HS-5 (cell line): ENCODE data around the gene HSBP1.

Source experiments
- DNase-seq: peaks from one replicate; pipeline ENCODE4 v3.0.0-alpha.2; 2012; ENCODE audit warnings: low read depth

The HSBP1 gene

DNA sequence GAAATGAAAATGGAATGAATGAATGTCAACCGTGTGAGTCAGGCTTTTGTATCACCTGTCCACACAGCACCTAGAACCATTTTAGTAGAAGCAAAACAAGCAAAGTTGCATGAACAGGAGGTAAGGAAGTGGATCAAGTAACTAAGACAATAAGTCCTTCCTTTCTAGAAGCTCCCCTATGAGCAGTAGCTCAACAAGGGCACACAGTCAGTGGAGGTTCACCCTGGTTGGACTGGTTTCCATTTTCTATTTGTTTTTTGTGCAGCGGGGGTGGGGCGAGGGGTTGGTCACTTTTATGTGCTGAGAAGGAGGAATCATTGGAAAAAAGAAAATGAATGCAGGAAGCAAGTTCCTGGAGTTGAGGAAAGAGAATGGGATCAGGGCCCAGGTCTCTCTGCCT is 4.0 kb upstream of the HSBP1 start:
- DNase-seq = no peak

- no peak for DNase-seq
These were observed 3.4 kb upstream of the HSBP1 start for GRCh38 chr16:83804366-83804765.

GRCh38 chr16:83806036-83806435 is 1.7 kb upstream of the HSBP1 start:
- no peak for DNase-seq

DNA sequence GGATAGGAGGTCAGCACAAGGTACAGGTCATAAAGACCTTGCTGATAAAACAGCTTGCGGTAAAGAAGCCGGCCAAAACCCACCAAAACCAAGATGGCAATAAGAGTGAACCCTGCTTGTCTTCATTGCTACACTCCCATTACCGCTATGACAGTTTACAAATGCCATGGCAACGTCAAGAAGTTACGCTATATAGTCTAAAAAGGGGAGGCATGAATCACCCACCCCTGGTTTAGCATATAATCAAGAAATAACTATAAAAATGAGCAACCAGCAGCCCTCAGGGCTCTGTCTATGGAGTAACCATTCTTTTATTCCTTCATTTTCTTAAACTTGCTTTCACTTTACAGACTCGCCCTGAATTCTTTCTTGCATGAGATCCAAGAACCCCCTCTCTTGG is 1.0 kb upstream of the HSBP1 start:
- DNase-seq = no peak

DNA sequence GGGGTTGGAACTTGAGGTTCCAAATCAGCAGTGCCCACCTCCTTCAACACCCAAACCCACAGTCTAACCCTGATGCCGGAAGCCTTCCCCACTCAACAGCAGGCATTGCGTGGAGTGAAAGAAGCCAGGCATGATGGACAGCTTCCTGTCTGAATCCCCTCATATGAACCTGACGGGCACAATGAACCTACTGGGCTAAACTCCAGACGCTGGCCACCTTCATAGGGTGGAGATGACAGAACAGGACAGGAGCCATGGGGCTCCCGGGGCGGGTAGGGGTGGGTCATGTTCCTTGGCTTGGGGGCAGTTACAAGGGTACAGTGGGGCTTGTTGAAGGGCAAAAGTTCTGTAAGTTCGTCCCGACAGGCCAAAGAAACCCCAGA is 460 bp upstream of the HSBP1 start:
- no peak for DNase-seq

DNA sequence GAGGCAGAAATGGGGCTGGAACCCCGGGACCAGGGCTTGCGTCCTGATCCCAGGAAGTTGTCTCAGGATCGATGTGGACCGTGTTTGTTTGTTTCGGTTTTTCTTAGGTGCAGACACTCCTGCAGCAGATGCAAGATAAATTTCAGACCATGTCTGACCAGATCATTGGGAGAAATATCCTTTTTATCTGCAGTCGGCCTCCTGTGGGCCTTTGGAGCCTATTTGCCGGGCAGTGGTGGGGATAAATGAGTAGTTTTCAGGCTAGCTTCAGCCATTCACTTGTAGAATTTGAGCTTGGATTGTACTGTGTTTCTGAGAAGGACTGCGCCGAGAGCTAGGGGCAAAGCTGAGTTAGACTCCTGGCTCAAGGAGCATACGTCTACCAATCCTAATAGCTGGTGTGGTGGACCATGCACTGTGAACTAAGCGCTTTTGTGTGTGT is 816 bp downstream of the HSBP1 start:
- no peak for DNase-seq

- DNase-seq = no peak
These were observed 1.3 kb downstream of the HSBP1 start for GRCh38 chr16:83809092-83809491.

DNA sequence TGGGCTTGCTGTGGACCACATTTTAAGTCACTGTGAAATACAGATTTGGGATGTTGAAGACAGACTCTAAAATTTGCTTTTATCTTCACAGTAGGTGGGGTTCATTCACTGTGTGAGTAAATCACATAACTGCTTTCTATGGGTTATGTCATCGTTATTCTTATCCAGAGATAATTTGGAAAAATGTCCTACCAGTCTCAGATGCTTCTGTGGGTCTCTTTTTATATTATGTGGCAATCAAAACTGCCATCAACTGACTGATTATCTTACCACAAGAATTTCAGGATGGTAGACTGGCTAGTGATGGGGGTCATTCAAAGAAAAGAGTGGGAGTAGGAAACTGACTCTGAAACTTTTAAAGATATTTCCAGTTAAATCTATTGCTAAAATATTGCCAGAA is 3.1 kb downstream of the HSBP1 start:
- no peak for DNase-seq

- DNase-seq = no peak
These were observed 6.3 kb downstream of the HSBP1 start for GRCh38 chr16:83813823-83814658.

- no peak for DNase-seq
These were observed 6.8 kb downstream of the HSBP1 start for GRCh38 chr16:83814659-83814985.

DNA sequence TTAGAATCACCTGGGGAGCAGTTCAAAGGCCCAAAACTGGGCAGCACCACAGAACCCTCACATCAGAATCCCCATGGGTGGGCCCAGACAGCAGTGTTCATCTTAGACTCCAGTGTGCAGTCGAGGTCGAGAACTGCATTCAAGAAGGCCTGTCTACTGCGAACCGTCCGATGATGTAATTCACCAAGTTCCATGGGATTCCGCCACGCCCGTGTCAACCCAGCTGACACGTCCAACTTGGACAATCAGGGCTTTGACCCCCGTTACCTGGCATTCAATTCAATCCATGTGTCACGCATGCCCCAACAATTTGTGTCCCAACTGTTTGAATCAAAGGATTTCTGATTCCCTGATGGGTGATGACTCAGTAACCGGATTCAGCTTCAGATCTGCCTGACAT is 9.2 kb downstream of the HSBP1 start:
- no peak for DNase-seq

GRCh38 chr16:83818276-83818675 is 10.5 kb downstream of the HSBP1 start:
- no peak for DNase-seq

DNA sequence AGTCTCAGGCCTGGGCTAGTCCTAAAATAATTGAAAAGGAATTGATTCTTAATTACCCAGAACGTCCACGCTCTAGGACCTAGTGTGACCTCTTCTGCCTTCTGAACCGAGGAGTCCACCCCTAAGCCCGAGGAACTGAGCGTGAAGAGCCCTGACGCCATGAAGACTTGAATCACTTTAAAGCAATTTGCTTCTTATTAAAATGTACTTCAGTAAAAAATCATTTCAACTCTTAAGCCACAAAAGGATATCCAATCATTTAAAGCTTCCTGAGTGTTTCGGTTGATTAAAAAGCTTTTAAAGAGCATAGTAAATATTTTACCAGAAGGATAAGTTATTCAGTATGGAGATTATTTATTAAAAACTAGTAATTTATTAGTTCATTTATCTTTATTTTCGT is 11.6 kb downstream of the HSBP1 start:
- no peak for DNase-seq

DNA sequence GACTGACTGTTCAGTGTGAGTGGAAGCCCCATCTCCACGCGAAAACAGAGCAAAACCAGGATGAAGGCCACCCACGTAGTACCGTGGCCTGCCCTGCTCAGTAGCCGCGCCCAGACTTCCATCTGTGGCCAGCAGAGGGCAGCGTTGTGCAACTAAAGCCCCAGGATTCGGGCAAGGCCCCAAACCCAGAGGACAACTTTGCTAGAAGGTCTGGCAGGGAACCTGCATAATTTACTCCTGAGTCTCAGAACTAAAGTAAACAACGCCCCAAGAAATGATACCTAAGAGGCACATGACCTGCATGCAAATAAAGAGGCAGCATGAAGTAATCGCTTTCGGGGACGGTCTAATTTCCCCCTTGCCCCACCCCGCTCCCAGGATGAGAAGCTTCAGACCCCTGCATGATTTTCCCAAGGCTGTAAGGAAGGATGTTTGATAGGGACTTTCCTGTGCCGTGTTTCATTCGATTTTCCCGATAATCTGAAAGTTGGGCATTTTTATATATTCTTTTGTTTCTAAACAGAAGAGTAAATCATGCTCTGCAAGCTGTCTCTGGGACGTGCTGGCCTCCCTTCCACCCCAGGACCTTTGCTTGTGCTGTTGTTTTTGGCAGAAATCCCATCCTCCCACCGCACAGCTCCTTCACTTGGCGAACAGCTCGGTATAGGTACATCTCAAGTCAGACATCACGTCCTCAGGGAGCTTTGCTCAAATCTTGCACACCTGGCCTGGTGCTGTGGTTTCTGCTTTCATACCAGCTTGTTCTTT is 18.6 kb downstream of the HSBP1 start:
- DNase-seq = no peak

DNA sequence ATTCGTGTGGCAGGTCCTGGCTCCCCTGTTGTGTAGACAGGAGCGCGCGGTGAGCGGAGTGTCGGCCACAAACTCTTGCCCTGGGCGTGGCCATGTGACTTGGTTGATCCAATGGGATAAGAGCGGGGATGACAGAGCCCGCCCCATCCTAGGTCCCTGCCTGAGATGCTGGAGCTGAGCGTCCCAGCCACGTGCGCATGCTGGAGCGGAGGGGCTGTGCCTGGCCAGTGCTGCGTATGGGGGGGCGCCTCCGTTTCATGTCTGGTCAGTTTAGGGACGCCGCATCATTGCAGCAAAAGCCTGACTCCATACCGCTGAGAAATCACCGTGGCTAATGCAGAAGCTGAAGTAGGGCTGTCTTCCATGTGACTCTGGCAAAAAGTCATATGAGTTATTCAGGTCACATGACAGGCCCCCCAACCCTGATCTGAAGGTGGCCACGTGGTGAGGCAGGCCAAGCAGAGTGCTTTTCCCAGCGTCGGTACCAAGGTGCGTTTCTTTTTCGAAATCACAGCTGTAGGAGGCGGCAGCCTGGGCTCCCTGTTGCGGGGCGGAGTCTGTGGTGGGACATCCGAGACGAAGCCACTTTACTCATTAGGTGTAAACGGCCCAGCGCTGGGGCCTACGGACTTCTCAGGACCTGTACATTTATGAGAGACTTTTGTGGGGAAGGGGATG is 22.5 kb downstream of the HSBP1 start:
- DNase-seq = no peak

DNA sequence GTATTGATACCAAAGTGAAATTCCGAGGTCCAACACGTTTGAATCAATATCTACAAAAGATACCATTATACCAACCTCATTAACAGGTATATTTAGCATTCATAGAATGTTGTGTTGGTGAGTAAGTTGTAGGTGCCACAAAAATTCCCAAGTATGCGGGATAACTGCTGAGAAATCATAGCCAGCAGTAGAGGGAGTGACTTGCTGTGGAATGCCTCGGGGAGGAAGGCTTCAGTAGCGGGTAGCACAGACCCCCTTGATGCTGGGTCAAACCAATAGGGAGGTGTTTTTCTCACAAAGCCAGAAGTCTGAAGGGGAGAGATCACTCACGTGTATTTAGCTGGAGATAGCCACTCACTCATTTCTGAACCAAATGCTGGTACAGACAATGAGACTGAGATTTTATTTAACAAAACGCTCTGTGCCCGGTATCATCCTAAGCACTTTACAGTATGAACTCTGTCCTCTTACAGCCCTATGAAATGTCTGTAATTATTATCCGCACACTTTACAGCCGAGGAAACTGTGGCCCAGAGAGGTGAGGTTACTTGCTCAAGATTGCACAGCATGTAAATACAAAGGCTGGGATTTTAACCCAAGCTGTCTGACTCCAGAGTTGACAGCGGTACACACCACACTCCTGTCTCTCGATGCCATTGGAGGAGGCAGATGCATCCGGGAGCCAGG is 23.1 kb downstream of the HSBP1 start:
- DNase-seq = no peak

- DNase-seq = no peak
These were observed 23.7 kb downstream of the HSBP1 start for GRCh38 chr16:83831456-83831987.

GRCh38 chr16:83833921-83834320 is 26.1 kb downstream of the HSBP1 start:
- no peak for DNase-seq

- DNase-seq = peak; percentile 26
These were observed 28.1 kb downstream of the HSBP1 start for GRCh38 chr16:83835586-83836566.

DNA sequence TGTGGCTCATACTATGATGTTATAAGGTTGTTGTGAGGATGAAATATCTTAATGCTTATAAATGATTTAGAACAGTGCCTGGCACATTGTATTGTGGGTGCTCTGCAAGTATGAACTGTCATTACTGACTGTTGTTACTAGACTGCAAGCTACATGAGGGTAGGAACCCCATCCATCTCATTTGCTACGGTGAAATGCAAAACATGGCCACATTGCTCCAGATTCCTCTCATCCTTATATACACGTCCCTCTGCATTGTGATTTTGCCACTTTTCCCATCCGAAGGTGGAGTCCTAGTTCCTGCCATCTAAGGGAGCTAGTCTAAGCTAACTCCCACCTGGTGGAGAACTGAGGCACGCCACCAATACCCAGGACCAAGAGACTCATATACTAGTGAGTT is 29.8 kb downstream of the HSBP1 start:
- DNase-seq = no peak

- no peak for DNase-seq
These were observed 30.4 kb downstream of the HSBP1 start for GRCh38 chr16:83838151-83838550.
